ENCODE results near the gene PLXNC1.

Gene PLXNC1

DNA sequence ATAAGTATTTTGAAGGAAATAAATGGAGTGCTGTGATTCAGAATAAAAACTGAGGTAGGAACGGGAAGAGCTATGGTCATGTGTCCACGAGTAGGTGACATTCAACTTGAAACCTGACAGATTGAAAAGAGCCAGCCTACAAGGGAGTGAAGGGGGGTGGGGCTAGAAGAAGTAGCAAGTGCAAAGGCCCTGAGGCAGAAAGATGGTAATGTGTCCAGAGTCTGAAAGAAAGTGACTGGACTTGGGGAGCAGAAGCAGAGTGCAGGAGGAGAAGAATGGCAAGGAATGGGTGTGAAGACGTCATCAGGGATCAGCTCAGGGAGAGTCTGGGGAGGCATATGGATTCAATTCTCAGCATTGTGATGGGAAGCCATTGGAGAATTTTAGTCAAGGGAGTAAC is 13.7 kb downstream of the PLXNC1 start:
- DNase-seq: no peak

DNA sequence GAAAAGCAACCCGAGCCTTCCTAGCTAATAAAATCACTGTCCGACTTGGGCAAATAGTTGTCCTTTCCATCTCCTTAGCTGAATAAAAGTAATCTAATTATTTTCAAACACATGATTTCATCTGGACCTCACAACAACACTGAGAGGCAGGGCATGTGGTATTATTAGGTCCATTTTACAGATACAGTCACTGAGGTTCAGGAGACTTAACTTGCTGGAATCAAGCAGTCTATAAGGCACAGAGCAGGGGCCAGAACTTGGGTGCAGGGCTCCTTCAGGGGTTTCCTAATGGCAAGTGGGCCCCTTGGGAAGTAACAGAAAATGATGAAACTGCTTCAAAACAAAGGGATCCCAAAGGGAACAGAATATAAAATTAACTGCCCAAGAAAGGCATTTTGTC is 15.5 kb downstream of the PLXNC1 start:
- no peak for DNase-seq

DNA sequence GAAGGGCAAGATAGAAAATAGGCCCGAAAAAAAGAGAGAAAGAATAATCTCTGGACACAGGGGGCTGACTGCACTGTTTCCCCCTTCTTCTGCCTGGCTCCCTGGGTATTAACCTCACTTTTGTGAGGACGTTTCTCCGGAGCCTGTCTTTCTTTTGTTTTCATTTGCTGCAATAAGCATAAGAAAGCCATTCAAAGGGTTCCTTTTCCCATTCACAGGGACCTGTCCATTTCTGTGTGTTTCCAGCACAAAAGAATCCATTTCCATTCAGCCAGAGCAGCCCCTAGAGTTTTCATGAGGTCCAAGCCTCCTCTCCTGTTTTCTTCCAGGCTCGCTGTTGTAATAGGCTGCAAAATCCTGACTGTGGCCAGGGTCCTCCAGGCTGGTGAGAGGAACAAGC is 16.8 kb downstream of the PLXNC1 start:
- no peak for DNase-seq

DNA sequence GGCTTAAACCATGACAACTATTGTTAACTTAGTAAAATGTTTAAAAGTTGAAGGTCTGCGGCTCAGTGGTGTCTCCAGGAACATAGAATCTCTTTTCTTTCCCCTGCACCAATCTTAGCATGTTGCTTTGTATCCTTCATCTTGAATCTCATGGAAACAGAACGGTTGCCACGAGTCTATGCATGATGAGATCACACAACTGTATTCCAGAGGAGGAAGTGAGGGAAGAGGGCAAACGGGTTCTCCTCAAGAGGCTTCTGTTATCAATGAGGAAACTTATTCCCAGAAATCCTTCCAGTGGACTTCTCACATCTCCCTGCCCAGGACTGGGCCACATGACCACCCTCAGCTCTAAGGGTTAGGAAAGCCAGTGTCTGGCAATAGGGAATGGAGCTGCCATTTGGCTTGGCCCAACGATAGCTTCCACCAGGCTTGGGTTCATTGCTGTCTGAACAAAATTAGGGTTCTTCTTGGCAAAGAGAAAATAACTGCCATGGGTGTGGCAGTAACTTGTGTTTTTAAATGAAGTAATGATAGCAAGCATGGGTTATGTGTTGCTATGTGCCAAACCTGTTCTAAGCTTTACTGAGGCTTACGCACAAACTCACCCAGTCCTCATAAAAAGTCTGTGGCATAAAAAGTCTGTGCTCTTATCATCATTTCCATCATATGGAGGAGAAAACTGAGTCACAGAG is 17.4 kb downstream of the PLXNC1 start:
- DNase-seq: no peak

DNA sequence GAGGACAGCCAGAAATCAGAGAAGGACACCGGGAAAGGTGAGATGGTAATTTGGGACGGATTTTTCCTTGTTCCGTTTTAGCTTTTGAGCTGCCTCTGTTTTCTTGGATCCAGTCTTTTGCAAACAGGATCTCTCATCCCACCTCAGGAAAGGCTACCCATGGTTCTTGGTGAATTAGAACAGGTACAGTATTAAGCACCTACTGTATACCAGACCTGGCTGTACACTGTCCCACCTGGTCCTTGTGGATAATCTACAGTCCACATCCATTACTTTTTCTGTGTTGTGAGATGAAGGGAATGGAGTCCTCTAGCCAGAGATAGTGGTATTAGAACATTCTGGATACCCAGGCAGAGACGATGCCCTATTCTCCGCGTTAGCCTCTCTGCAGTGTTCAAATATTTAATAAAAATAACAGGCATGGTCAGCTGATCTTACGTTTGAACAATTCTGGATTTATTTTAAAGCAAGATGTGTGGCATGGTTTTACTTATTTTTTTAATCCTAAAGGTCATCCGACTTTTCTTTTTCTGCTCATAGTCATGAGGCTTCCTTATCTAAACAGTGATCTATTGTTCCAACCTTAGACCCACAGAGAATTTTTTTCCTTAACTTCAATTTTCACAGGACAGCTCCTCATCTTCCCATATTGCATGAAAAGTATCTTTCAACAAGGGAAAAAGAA is 18.8 kb downstream of the PLXNC1 start:
- DNase-seq: no peak

DNA sequence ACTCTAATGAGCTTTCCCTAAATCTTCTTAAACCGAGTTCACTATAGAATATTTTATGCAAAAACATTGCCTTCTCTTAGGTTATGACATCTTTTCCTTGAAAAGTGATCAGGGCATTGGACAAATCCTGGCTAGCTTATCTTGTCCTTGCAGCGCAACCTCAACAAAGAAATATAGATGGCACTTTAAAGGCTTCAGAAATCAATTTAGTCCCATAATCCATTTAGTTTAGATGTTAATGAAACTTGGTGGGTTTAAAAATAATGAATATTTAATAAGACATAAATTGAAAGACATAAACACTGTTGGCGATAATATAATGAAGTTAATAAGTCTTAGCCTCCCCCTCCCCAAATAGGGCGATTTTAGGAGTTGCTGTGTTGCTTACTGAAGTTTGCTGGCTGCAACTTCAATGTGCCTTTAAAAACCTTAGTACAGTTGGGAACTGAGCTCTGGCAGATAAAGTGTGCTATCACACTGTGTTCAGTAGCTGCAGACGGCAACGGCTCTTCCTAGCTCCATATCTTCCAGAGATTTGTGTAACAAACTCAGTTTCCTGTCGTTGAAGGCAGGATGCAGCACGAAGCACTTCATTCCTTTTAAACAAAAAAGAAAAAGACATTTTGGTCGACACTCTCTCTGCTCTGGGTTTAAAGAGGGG is 19.5 kb downstream of the PLXNC1 start:
- DNase-seq: no peak

DNA sequence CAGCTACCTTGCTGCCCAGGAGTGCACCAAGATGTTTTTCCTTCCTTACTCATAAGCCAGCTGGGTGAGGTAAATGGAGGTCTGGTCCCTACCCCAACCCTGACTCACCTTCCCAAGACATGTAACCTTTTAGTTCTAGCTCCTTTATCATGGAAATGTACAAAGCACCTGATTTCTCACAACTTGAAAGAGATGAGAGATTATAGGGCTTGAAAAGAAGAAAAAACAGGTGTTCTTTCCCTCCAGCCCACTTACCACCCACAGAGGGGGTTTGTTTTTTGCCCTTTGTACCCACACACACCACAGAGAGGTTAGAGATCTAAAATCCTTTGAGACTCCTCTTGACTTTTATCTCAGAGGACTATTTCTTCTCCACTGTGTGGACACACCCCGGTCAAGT is 21.1 kb downstream of the PLXNC1 start:
- DNase-seq: no peak

DNA sequence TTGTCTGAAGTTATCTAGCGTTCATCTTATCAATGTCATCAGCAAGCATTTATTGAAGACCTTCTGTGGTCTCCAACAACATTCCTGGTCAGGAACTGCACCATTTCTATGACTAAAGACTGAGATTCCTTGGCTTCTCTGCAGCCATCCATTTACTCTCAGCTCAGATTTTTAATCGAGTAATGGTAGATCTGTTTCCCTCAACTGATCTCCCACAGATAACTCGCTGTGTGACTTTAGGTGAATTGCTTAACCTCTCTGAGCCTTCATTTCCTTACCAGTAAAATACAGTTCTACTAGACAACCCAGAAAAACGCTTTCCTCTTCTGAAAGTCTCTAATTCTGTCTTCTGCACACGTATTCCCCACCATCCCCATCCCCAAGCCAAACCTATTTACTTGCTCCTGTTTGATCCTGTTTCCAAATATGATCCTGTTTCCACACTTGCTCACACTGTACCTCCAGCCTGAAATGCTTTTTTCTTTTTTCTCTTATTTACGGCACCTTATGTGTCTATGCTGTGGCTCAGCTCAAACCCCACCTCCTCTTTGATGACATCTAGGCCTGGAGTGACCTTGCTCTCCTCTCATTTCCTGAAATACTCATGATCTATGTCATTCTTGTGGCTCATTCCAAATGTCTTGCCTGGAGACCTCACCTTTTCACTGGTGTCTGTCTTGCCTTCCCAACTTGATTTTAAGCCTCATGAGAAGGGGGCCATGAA is 21.8 kb downstream of the PLXNC1 start:
- DNase-seq: no peak

DNA sequence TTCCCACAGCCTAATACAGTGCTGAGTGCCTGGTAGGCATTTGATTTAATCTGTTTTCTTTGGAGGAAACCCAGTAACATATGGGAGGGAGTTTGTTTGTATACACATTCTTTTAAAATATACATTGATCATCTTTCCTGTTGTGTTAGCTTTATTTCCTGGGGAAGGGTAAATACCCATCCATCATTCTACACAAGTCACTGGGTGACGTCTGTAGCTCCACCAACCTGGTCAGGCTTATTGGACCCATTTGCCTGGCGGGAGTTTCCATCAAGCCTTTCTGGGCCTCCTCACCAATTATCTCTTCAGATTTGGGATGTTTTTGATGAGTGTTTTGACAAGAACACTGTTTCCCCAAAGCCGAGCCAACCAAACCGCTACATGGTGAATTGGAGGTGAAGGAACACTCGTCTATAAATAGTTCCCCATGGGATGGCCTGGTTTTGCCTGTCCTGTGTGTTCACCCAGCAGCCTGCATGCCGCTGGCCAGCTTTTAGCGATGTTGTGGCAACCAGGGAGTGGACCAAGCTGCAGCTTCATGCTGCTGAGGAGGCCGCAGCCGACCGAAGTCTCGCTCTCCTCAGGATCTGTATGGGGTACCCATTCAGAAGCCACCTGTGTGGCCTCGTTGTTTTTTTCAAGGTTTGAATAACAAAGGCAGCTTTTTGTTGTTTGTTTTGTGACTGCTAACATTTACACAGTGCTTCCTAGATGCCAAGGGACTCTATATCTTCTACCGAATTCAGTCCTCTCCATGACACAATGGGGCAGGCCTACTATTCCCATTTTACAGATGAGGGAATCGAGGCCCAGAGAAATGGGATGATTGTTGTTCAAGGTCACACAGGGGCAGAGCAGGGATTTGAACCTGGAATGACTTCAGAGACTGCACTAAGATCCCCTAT is 22.6 kb downstream of the PLXNC1 start:
- no peak for DNase-seq

DNA sequence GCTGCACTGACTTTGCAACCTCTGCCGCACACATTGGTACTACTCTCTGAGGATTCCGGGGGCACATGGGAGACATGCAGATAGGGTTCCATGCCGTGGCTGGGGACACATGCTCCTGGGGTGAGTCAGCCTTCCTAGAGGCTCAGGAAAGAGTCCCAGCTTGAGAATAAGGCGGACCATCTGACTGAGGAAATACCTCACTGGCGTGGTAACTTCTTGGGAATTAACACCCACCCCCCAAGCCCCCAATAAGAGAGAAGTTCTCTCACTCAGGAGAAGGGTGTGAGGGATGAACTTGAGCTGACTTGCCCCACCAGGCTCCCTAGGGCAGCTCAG is 23.2 kb downstream of the PLXNC1 start:
- DNase-seq: no peak

DNA sequence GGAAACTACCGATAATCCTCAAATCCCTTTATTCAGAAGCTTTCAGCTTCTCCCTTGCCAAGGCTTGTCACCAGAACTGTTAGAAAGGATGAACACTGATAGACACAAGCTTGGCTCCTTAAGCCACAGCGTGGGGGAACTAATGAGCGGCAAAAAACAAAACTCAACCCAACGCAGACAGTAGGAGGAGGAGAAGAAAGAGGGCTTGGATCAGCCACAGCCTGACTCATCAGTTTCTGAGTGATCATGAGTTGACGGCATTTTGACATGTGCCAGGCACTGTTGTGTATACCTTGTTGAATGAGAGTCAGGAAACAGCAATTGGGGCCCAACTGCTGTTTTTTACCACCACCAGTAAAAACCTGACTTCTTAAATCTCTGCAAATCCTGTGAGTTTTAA is 23.7 kb downstream of the PLXNC1 start:
- no peak for DNase-seq

DNA sequence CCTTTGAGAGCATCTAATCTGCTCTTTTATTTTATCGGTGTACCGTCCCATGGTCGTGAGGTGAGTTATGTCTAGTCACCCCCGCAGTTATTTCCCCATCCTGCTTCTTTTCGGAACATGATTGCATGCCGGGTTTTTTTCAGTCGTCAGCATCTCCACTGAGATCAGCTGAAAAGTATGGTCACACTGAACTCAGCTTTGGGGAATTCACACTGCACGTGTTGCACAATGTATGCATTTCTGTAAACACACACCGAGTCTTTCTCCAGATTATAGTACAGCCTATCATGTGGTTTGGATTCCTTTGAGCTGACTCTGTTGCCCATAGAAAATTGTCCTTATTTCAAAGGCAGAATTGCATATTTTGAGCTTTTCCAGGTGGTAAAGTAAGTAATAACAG is 24.6 kb downstream of the PLXNC1 start:
- DNase-seq: no peak

DNA sequence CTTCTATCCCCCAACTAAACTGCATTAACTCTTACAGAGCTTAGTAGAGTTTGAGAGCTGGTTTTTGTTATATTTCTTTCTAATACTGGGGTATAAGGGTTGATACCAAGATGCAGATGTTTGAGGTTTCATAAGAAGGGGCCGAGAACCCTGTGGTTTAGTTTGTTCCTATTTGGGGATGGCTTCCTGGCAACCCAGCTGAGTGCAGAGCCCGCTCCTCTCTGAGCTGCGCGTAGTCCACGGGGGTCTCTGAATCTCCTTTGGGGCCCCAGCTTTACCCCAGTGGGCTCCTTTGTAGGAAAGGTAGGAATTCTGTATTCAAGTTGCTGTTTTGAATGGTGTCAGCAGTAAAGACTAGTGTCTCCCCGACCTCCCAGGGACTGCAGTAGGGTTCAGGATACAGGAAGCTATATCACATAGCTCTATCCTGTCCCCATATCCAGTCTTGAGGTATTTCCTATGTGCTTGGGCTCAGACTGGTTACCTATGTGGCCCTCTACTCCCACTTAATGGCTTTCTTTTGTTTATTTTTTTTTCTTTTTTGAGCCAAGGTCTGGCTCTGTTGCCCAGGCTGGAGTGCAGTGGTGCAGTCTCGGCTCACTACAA is 25.4 kb downstream of the PLXNC1 start:
- no peak for DNase-seq

DNA sequence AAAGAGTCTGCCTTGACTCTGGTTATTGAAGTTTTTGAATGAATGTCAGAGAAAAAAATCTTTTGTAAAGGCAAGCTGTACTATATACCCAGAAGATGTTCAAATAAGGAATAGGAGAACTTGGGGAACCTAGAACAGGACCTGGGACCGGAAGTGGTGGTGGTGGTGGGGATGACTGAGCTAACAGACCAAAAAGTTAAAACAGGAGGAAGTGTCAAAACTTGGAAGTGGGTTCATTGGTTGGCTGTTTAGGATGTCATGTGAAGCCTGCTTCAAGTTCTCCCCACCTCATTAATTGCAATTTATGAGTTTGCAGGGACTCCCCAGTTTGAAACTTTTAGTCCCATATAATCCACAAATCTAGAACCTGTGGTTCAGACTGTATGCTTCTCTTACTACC is 26.2 kb downstream of the PLXNC1 start:
- no peak for DNase-seq

DNA sequence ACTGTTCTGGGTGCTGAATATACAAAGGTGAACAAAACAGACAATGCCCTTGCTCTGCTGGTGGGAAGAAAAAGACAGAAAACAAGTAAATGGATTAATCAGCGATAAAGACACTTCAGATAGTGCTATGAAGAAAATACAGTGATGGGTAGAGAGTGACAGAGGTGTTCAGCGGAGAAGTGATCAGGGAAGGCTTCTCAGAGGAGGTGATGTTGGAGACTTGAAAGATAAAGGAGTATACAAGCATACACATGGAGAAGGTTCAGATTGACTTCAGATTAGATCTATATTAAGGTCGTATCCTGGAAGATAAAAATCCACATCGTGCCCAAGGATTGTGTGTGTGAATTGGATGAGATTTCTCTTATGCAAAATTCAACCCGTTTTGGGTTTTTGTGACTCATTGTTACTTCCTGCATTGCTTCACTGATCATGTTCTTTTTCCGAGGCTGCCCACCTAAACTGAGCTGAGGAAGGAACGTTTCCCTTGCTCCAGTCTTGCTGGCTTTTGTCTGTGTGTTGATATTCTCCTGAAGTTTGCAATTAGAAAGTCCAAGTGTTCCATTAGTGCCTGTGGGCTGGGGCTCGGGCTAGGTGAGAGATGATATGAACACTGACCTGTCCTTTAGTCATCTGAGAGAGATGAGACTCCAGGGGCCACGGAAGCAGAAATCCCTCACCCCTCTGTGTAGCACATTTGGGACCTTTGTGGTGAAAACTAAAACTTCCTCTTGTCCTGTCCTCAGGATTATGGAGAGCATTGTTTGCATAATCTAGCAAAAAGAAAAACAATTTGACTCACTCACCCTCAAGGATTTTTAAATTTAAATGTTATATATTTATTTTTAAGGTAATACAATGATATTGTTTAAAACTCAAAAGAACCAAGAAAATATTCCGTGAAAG is 27.6 kb downstream of the PLXNC1 start:
- DNase-seq: no peak

DNA sequence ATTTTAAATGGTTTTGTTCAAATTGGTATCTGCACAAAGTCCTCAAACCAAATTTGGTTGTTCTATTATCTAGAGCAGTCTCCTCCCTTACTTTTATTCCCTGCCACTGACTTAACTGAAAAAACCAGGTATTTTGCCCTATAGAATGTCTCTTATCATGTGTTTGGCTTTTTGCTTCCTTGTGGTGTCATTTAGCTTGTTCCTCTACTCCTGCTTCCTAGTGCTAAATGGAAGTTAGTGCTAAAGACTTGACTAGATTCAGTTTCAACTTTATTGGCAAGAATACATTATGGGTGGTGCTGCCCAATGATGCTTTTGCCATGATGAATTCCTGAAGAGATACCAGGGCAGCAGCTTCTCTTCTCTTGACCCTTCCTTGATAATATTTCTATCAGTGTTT is 29.7 kb downstream of the PLXNC1 start:
- no peak for DNase-seq

DNA sequence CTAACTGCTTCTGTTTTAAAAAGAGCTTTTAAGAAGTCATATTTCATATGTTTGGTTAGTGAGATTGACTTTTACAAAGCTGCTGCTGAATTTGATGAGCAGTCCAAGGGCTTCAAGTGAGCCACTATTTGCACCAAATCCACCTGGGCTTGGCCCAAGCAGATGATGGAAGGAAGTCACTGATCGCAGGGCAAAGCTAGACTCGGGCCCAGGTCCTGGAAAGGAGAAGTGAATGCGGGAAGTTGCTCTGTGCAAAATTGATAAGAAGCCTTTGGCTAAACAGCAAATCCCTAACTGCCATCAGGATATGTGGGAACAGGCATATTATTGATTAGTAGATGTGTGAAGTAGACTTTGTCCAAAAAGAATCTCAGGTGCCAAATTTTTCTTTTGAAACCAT is 30.5 kb downstream of the PLXNC1 start:
- DNase-seq: no peak

DNA sequence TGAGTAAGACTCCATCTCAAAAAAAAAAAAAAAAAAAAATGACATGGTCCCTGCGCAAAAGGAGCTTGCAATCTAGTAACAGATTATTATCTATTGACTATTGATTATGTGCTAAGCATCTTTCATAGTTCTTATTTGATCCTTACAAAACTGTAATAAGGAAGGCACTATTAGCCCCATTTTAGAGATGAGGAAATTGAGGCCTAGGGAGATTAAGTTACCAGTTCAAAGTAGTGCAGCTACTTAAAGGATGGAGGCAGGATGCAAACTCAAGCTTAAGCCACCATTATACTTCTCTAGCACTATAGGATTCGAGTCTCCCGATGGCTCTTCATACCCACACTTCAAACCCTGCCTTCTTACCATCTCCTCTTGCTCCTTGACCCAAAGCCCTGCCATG is 31.3 kb downstream of the PLXNC1 start:
- DNase-seq: no peak

DNA sequence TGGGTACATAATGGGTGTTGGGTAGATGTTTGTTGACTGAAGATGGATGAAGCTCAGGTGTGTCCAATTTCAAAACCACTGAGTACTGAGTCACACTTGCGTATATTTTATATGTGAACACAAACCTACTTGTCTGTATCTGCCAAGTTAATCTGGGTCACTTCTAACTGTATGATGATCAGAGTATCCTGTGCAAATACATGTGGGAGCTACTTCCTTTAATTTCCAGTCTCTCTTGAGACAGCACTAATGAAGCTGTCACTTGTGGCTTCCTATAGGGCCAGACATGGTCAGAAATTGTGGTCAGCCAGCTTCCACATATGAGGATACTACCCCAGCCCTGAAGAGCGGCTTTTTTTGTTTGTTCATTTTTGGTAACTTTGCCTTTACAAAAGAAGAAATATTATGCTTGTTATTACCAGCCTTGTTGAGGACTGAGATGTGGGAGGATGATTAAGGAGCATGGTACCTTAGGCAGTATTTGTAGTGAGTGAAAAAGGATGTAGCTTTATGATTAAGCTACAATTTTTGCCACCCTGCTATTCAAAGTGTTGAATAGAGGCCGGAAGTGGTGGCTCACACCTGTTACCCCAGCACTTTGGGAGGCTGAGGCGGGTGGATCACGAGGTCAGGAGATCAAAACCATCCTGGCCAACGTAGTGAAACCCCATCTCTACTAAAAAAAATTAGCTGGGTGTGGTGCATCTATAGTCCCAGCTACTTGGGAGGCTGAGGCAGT is 32.4 kb downstream of the PLXNC1 start:
- DNase-seq: no peak

DNA sequence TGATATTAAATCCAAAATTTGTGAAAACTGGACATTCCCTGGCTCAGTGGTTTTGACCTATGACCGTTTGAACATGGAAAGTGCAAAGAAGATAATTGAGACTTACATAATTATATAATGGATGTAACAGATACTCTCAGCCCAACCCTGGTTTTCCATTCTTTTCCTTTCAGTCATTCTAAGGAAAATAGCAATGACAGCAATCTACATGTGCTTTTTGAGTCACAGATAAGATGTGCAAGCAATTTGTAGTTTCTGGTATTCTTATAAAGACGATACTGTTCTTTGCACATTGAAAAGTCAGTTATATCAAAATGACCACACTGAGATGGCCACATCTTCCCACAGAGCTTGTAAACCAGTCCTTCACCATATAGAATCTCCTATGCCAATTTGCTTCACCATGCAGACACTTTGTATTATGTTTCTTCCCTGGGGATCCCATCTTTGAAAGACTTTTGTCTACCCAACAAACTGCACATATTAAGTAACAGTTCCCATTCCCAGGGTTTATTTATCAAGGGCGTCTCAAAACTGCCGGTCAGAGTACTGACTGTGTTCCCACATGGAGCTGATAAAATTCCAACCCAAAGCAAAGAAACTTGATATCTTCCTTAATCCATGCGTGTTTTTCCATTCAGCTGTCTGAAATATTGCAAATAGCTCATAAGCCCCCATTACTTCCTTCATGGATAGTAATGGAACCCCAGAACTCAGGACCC is 34.8 kb downstream of the PLXNC1 start:
- no peak for DNase-seq

Data from retina (tissue), 1 donor.